Stimulated activated CD4-positive, alpha-beta T cell treated with anti-CD3 and anti-CD28 coated beads, Interleukin-1b, Interleukin-23, amount 100 ng/mL, for 48 hours (primary cell): ENCODE measurements around the gene MRE11.

Experiments used
- DNase-seq: peaks from one replicate; pipeline ENCODE4 v3.0.0-alpha.2; 2020

Gene MRE11

GRCh38 chr11:94504689-94505293 lies 11.1 kb upstream of the MRE11 start:
- DNase-seq, result no peak

GRCh38 chr11:94501522-94501921 lies 7.9 kb upstream of the MRE11 start:
- no peak for DNase-seq

- DNase-seq, result no peak
These were observed 6.5 kb upstream of the MRE11 start for GRCh38 chr11:94500181-94500580.

- no peak for DNase-seq
These were observed 559 bp upstream of the MRE11 start for GRCh38 chr11:94494126-94494680.

GRCh38 chr11:94486068-94486467 lies 7.6 kb downstream of the MRE11 start:
- DNase-seq, result no peak

- DNase-seq, result no peak
These were observed 12.3 kb downstream of the MRE11 start for GRCh38 chr11:94481342-94481741.

GRCh38 chr11:94477624-94478023 lies 16.0 kb downstream of the MRE11 start:
- no peak for DNase-seq

GRCh38 chr11:94472916-94473799 lies 20.5 kb downstream of the MRE11 start:
- no peak for DNase-seq

GRCh38 chr11:94469416-94469815 lies 24.2 kb downstream of the MRE11 start:
- DNase-seq, result no peak

- DNase-seq, result no peak
These were observed 34.1 kb downstream of the MRE11 start for GRCh38 chr11:94459576-94459975.

GRCh38 chr11:94457118-94458029 lies 36.3 kb downstream of the MRE11 start:
- DNase-seq, result no peak

GRCh38 chr11:94455861-94456260 lies 37.8 kb downstream of the MRE11 start:
- DNase-seq, result no peak

GRCh38 chr11:94454301-94454700 lies 39.3 kb downstream of the MRE11 start:
- no peak for DNase-seq

- DNase-seq, result no peak
These were observed 40.7 kb downstream of the MRE11 start for GRCh38 chr11:94452988-94453387.

GRCh38 chr11:94450048-94450447 lies 43.6 kb downstream of the MRE11 start:
- DNase-seq, result no peak

- DNase-seq, result no peak
These were observed 44.2 kb downstream of the MRE11 start for GRCh38 chr11:94449437-94449836.

- no peak for DNase-seq
These were observed 44.6 kb downstream of the MRE11 start for GRCh38 chr11:94449029-94449428.

- DNase-seq, result no peak
These were observed 46.5 kb downstream of the MRE11 start for GRCh38 chr11:94447149-94447548.

GRCh38 chr11:94445641-94446040 lies 48.0 kb downstream of the MRE11 start:
- DNase-seq, result no peak

- DNase-seq, result no peak
These were observed 60.6 kb downstream of the MRE11 start for GRCh38 chr11:94433049-94433448.

GRCh38 chr11:94424662-94425061 lies 69.0 kb downstream of the MRE11 start:
- no peak for DNase-seq

- DNase-seq, result no peak
These were observed 69.6 kb downstream of the MRE11 start for GRCh38 chr11:94424011-94424410.

GRCh38 chr11:94423507-94423906 lies 70.1 kb downstream of the MRE11 start:
- DNase-seq, result no peak
